Measurements from ENCODE around the gene PNPLA3.

DNA sequence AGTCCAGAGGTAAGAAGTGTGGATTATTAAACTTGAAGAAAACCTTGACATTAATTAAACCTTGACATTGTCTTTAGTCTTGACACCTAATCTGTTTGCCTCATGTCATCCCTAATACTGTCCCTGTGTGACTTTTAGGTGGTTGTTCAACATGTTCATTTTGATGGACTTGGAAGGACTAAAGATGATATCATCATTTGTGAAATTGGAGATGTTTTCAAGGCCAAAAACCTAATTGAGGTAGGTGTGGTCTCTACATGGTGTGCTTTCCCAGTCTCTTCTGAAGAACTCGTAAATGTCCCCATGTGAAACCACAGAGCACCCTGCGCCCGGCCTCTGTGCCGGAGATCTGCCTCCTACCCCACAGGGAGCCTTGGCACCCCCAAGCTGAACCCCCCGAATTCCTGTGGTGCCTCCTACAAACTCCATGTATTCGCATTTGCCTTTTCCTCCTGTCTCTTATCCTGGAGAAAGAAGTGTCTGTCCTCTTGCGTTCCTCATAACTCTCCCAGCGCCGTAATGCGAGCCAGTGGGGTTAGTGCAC, 40.8 kb downstream of the PNPLA3 start:
- TF ChIP-seq, protein P1, sequence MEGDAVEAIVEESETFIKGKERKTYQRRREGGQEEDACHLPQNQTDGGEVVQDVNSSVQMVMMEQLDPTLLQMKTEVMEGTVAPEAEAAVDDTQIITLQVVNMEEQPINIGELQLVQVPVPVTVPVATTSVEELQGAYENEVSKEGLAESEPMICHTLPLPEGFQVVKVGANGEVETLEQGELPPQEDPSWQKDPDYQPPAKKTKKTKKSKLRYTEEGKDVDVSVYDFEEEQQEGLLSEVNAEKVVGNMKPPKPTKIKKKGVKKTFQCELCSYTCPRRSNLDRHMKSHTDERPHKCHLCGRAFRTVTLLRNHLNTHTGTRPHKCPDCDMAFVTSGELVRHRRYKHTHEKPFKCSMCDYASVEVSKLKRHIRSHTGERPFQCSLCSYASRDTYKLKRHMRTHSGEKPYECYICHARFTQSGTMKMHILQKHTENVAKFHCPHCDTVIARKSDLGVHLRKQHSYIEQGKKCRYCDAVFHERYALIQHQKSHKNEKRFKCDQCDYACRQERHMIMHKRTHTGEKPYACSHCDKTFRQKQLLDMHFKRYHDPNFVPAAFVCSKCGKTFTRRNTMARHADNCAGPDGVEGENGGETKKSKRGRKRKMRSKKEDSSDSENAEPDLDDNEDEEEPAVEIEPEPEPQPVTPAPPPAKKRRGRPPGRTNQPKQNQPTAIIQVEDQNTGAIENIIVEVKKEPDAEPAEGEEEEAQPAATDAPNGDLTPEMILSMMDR (conservative IDR thresholded peaks at IDR 0.05; ENCODE audit: low read length), result no peak
- TF ChIP-seq EZH2phosphoT487 (IDR thresholded peaks at IDR 0.05; ENCODE audit: borderline replicate concordance), result no peak

Data from Loucy (cell line).